Lower lobe of right lung (tissue), 2 donors: ENCODE data around the gene ADGRD2. TPM values are rescaled to one million over a fixed set of nuclear protein-coding genes. Genes with fewer than 3 reads are reported as not detected.

Experiments used
- ATAC-seq, 2 donors: fragments of 200-7000 bp; cut with Tn5 transposase; one replicate each; pipeline ENCODE4 v1.9.1; 2020 to 2022; ENCODE audit warnings: mild to moderate bottlenecking in 2 of 2, moderate library complexity in 2 of 2
- DNase-seq: peaks from one replicate; pipeline ENCODE4 v3.0.0-alpha.2; 2020
- H3K27ac ChIP-seq: fragments of 200-600 bp; one replicate; pipeline ENCODE4 v1.8.0; 2022
- H3K27me3 ChIP-seq: fragments of 200-600 bp; one replicate; pipeline ENCODE4 v1.8.0; 2022; ENCODE audit warnings: low read depth
- H3K36me3 ChIP-seq: fragments of 200-600 bp; one replicate; pipeline ENCODE4 v1.8.0; 2022; ENCODE audit warnings: mild to moderate bottlenecking
- H3K4me1 ChIP-seq: fragments of 200-600 bp; one replicate; pipeline ENCODE4 v1.8.0; 2022
- H3K4me3 ChIP-seq: fragments of 200-600 bp; one replicate; pipeline ENCODE4 v1.8.0; 2022; ENCODE audit warnings: mild to moderate bottlenecking
- H3K9me3 ChIP-seq: fragments of 200-600 bp; one replicate; pipeline ENCODE4 v1.8.0; 2022
- intact Hi-C: fragments of 100-400 bp; cut with DNase I; formaldehyde crosslinking; loops from one replicate; pipeline ENCODE4 v1.11.0; 2022
- total RNA-seq: library from RNA; stranded (reverse); fragmentation: NEBNext Ultra II Directional; extraction: Animal tissue kit (Norgen Biotek cat#: 25700); gene quantifications from one replicate; pipeline ENCODE4 v1.2.1, GENCODE V29; 2021
- TF ChIP-seq, protein P1 (sequence below): fragments of 200-600 bp; IDR thresholded peaks from one replicate; pipeline ENCODE4 v1.8.0; 2022; ENCODE audit warnings: antibody characterized with exemption, mild to moderate bottlenecking
- donor health status: DM: no; HTN: yes; CAD: no; lungs with severe emphysema.

Gene ADGRD2
- total RNA-seq, 1 donor from 2014 or later = not detected

DNA sequence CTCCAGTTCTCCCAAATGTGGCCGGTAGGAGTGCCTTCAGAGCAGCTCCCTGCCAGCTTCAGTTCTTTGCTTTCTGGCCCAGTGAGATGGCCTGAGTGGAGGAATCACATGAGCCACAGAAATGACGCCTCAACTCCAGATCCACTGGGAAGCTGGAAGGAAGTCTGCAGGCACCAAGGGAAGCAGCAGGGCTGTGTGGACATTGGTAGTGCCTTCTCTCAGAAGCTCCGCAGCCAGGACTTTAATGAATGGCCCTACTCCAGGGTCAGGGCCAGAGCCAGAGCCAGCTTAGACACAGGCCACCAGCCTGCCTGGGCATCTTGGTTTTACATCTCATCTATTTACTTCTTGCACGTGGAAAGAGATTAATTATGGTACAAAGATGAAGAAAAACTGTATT, 23.0 kb upstream of the ADGRD2 start:
- TF ChIP-seq, protein P1, sequence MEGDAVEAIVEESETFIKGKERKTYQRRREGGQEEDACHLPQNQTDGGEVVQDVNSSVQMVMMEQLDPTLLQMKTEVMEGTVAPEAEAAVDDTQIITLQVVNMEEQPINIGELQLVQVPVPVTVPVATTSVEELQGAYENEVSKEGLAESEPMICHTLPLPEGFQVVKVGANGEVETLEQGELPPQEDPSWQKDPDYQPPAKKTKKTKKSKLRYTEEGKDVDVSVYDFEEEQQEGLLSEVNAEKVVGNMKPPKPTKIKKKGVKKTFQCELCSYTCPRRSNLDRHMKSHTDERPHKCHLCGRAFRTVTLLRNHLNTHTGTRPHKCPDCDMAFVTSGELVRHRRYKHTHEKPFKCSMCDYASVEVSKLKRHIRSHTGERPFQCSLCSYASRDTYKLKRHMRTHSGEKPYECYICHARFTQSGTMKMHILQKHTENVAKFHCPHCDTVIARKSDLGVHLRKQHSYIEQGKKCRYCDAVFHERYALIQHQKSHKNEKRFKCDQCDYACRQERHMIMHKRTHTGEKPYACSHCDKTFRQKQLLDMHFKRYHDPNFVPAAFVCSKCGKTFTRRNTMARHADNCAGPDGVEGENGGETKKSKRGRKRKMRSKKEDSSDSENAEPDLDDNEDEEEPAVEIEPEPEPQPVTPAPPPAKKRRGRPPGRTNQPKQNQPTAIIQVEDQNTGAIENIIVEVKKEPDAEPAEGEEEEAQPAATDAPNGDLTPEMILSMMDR = no peak
- no peaks in the 10 kb centered on the region for H3K4me1 ChIP-seq
- peaks cover 6% of the 10 kb centered on the region for H3K27me3 ChIP-seq
- intact Hi-C loops = no loop called here
- DNase-seq = no peak
- ATAC-seq = no peak
- no peaks in the 10 kb centered on the region for H3K36me3 ChIP-seq
- no peak overlapping the region for H3K4me3 ChIP-seq
- no peaks in the 10 kb centered on the region for H3K9me3 ChIP-seq
- no peak overlapping the region for H3K27ac ChIP-seq

DNA sequence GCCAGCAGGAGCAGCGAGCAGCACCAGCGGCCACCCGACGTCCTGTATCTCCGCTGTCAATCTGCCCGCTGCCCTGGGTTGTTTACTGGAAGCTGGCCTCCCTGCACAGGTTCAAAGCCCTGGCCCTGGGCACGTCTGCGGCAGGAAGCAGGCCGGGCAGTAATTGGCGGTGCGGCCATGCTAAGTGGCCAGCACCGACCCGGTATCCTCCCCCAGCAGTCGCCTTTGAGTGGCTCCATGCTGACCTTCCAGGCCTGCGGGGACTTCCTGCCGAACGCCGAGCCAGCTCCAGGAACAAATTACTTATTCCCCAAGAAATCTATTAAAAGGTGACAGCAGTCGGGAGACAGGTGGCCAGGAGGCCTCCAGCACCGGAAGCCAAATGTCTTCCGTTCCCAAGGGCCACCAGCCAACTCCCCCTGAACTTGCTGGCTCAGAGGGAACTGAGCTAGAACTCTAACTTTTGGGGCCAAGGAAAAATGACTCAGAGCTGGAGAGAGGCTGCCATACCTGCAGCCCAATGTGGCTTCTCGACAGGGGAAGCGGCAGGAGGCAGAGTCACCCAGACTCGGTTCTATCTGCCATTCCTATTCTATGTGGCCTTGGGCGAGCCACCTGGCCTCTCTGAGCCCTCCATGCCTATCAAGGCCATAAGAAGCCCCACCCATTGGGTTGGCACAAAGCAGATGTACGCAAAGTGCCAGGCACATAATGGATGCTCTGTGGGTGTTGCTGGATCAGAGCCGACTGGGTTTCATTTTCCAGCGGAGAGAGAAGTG, 21.3 kb upstream of the ADGRD2 start:
- no peaks in the 10 kb centered on the region for H3K9me3 ChIP-seq
- intact Hi-C loops = no loop called here
- peaks cover 6% of the 10 kb centered on the region for H3K27me3 ChIP-seq
- DNase-seq (no peak), ATAC-seq (no peak)
- TF ChIP-seq, protein P1 = no peak
- no peaks in the 10 kb centered on the region for H3K4me1 ChIP-seq
- no peaks in the 10 kb centered on the region for H3K36me3 ChIP-seq
- H3K4me3 ChIP-seq = no peak overlapping the region
- no peak overlapping the region for H3K27ac ChIP-seq

DNA sequence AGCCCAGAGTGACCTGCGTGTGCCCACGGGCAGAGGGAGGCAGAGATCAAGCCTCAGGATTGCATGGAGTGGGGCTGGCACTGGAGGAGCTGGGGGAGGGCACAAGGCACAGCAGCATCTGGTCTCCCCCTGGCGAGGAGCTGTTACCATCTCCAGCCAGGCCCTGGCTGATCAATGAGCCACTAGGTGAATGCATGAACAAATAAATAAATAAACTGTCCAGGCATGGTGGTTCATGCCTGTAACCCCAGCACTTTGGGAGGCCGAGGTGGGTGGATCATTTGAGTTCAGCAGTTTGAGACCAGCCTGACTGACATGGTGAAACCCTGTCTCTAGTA, 20.8 kb upstream of the ADGRD2 start:
- TF ChIP-seq, protein P1 = no peak
- DNase-seq = no peak
- H3K27ac ChIP-seq = no peak overlapping the region
- no peaks in the 10 kb centered on the region for H3K4me1 ChIP-seq
- H3K9me3 ChIP-seq = no peaks in the 10 kb centered on the region
- ATAC-seq = no peak
- H3K36me3 ChIP-seq = no peaks in the 10 kb centered on the region
- H3K27me3 ChIP-seq = peaks cover 6% of the 10 kb centered on the region
- intact Hi-C loops = no loop called here
- H3K4me3 ChIP-seq = no peak overlapping the region

DNA sequence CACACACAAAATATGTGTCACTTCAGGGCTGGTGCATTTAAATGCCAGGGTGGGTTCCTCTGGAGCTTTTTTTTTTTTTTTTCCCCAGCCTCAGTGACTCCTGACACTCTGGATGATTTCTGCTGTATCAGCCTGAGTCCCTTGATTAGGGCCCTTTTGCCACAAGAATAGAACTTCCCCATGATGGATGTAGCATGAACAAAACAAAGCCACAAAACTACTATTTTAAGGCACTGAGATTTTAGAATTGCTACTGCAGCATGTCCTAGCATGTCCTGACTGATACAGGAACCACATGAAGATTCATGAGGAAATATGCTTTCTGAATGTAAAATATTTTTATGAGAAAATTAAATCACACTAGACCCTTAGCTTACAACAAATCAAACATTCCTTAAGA, 13.9 kb upstream of the ADGRD2 start:
- no peaks in the 10 kb centered on the region for H3K9me3 ChIP-seq

DNA sequence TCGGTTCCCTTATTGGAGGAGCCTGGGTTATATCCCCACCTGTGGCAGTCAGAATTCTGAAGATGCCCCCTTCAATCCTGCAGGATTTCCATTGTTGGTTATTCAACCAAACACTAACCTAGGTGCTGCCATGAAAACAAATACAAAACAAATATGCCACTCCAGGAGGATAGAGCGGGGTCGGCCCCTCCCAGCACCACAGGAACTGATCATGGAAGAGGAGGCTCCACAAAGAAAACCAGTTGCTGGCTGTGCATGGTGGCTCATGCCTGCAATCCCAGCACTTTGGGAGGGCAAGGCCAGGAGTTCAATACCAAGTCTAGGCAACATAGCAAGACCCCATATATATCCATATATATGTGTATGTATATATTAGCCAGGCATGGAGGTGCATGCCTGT, 13.2 kb upstream of the ADGRD2 start:
- Histone ChIP-seq H3K4me3 (no peak overlapping the region), H3K36me3 (no peaks in the 10 kb centered on the region), H3K27ac (no peak overlapping the region), H3K9me3 (no peaks in the 10 kb centered on the region), H3K27me3 (peaks cover 25% of the 10 kb centered on the region), H3K4me1 (no peaks in the 10 kb centered on the region)
- DNase-seq (no peak), ATAC-seq (no peak)
- intact Hi-C loops = no loop called here
- TF ChIP-seq, protein P1 = no peak

More for the DNA sequence above, 13.9 kb upstream of the ADGRD2 start:
- DNase-seq = no peak
- intact Hi-C loops = no loop called here
- Histone ChIP-seq H3K4me1 (no peaks in the 10 kb centered on the region), H3K27me3 (peaks cover 19% of the 10 kb centered on the region), H3K4me3 (no peak overlapping the region), H3K27ac (no peak overlapping the region), H3K36me3 (no peaks in the 10 kb centered on the region)
- ATAC-seq = no peak
- TF ChIP-seq, protein P1 = no peak
